GM19099 (cell line): ENCODE measurements around the gene SDR9C7.

ENCODE experiments used
- POLR2A ChIP-seq: IDR thresholded peaks from 3 replicates; pipeline ENCODE4 v1.6.1; 2011; ENCODE audit warnings: low read depth; ENCODE audit not compliant: insufficient read length; ENCODE audit errors: extremely low read depth

The SDR9C7 gene

GRCh38 chr12:56948881-56949280, 14.7 kb upstream of the SDR9C7 start:
- TF ChIP-seq POLR2A, result no peak

DNA sequence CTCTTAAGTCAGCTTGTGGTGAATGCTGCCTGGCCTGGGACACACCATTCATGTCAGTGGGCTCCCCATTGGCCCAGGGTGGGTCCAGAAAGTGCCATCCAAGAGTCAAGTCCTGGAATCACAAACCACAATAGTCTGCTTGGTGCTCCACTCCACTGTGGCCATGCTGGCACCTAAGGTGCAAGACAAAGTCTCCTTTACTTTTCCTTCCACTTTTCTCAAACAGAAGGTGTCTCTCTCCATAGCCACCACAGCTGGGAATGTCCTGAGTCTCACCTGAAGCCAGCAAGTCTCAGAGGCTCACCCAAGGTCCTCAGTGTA, 14.2 kb upstream of the SDR9C7 start:
- TF ChIP-seq POLR2A, result no peak

DNA sequence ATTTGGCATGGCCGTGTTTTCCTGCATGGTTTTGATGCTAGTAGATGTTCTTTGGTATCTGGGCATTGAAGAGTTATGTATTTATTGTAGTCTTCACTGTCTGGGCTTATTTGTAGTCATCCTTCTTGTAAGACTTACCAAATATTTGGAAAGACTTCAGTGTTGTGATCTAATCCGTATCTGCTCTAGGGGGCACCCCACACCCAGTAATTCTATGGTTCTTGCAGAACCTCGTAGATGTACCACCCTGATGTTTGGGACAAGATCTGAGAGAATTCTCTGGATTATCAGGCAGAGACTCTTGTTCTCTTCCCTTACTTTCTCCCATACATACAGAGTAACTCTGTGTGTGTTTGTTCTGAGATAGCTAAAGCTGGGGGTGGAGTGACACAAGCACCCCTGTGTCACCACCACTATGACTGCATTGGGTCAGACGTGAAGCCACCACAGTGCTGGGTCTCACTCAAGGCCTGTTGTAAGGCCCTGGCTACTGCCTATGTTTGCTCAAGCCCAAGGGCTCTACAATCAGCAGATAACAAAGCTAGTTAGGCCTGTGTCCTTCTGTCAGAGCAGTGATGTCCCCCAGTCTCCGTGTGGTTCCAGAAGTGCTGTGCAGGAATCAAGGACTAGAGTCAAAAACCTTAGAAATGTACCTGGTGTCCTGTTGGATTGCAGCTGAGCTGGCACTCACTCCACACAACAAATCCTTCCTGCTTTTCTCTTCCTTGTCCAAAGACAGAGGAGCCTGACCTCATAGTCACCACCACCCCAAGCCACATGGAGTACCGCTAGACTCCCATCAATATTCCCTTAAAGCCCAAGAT, 13.6 kb upstream of the SDR9C7 start:
- TF ChIP-seq POLR2A, result no peak

DNA sequence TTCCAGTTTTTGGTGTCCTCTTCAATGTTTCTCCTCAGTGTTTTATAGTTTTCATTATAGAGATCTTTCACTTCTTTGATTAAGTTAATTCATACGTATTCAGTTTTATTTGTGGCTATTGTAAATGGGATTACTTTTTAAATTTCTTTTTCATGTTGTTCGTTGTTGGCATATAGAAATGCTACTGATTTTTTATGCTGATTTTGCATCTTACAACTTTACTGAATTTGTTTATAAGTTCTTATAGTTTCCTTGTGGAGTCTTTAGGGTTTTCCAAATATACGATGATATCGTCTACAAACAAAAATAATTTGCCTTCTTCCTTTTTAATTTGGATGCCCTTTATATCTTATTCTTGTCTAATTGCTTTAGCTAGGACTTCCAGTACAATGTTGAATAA, 9.7 kb upstream of the SDR9C7 start:
- TF ChIP-seq POLR2A, result no peak

DNA sequence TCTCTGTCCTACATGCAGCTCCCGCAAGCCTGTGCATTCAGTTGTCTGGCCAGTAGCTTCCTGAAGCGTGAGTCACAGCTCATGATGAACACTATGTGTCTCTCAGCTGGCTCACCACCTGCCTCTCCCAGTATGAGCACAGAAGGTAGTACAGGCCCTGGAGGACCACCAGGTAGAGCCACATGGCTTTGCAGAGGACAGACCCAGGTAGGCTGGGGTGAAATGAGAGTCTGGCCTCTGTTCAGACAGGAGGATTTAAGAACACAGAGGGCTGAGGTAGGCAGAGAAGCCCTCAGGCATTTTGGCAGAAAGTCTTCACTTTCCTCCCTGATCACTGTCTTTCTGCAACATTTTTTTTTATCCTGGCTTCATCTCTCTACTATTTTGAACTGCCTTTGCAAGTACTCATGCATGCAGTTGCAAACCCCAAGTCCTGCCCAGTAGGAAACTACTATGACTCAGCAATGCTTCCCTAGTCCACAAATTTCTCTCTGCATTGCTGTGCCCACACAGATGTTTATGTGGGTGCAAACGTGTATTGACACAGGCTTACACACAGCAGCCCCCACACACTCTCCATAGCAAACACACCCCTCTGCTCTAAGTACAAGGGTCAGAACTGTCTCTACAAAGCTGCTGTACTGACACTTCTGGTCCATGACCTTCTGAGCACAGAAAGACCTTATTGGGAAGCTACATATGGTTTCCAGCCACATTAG, 7.2 kb upstream of the SDR9C7 start:
- TF ChIP-seq POLR2A, result no peak

GRCh38 chr12:56935752-56936151, 1.5 kb upstream of the SDR9C7 start:
- no peak for TF ChIP-seq POLR2A

DNA sequence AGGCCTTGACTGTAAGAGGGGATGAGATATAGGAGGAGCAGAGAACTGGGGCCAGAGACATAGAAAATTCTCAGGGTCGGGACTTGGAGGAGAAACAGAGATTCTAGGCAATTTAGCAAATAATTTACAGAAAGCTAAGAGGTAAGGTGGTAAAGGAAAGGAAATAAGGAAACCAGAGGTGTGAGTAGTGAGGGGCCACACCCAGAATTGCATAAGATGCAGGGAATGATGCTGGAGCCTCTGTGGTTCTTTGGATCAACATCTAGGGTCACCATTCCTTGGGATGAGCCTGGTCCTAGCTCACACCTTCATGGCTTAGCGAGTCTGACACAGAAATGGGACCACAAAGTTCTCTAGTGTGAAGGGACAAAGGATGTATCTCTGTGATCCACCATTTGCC, 949 bp upstream of the SDR9C7 start:
- TF ChIP-seq POLR2A, result no peak

- TF ChIP-seq POLR2A, result no peak
These were observed 1.3 kb downstream of the SDR9C7 start for GRCh38 chr12:56932867-56933266.

DNA sequence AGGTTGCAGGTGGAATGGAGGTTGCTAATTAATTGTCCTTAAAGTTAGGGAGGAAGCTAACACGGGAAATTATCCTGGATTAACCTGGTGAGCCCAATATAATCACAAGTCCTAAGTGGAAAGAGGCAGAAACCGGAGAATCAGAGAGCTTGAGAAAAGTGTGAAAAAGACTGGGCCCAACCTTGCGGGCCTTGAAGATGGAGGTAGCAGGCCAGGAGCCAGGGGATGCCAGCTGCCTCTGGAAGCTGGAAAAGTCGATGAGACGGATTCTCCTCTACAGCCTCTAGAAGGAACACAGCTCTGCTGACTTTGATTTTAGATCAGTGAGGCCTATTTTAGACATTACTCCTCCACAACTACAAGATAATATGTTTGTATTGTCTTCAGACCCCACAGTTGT, 2.1 kb downstream of the SDR9C7 start:
- TF ChIP-seq POLR2A, result no peak

GRCh38 chr12:56931474-56931978, 2.7 kb downstream of the SDR9C7 start:
- TF ChIP-seq POLR2A, result no peak

DNA sequence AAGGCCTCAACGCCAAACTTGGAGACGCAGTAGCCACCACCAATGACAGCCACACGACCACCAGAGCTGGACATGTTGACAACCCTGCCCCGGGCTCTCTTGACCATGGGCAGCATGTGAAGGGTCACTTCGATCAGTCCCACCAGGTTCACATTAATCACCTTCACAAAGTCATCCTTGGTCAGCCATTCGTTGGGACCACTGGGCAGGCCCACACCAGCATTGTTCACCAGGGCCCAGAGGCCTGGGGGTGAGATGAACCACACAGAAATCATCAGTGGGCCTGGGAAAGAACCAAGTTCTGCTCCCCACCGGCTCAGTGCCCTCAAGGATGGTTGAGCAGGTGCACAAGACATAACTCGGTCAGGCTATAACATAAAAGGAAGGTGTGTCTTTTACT, 4.0 kb downstream of the SDR9C7 start:
- no peak for TF ChIP-seq POLR2A

GRCh38 chr12:56929780-56930179, 4.4 kb downstream of the SDR9C7 start:
- no peak for TF ChIP-seq POLR2A

DNA sequence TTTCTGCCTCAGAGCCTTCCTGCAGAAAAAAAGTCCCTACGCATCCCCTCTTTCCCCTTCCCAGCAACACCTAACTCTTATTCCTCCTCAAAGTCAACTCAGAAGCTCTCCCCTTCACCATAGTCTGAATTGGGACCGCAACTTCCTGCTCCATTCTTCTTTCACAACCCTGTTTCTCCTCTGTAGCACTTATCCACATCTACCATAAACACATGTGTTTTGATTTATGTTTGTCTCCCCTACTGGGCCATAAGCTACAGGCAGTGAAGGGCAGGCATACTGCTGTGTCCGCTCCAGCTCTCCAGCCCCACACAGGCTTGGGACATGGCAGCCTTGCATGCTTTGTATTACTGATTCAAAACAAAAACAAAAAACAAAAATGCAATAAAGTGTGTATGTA, 5.9 kb downstream of the SDR9C7 start:
- no peak for TF ChIP-seq POLR2A

GRCh38 chr12:56927281-56927680, 6.9 kb downstream of the SDR9C7 start:
- no peak for TF ChIP-seq POLR2A

DNA sequence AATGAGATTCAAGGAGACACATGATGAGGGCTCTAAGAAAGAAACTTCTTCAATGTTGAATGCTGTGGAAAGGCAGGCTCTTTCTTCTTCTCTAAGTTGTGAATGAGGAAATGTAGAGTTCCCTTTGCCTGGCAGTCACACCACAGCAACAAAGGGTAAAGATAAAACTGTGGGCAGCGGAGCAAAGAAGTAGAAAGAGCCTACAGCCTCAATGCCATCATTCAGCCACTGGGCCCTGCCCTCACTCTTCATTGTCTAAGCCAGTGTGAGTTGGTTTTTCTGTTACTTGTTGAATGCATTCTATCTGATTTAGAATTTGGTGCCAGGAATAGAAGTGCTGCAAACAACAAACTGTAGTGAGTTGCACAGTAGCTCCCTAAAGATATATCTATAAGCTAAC, 12.2 kb downstream of the SDR9C7 start:
- no peak for TF ChIP-seq POLR2A

DNA sequence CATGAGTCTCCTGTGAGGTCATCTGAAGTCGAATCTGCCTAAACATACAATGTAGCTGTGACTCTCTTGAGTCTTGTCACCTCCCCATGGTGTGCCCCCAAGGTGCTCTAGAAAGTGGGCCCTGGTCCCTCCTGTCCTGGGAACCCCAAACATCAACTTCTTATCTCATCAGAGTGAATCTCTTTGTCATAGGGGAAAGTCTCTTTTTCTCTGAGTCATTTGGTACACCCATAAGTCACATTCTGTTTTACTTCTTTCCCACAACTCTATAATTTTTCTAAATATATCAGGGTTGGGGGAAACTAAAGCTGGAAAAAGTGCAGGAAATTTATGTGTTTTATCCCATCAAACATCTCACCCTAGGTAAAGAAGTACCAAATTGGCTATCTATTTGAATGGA, 12.9 kb downstream of the SDR9C7 start:
- TF ChIP-seq POLR2A, result no peak

GRCh38 chr12:56916996-56917333, 17.2 kb downstream of the SDR9C7 start:
- TF ChIP-seq POLR2A, result no peak

DNA sequence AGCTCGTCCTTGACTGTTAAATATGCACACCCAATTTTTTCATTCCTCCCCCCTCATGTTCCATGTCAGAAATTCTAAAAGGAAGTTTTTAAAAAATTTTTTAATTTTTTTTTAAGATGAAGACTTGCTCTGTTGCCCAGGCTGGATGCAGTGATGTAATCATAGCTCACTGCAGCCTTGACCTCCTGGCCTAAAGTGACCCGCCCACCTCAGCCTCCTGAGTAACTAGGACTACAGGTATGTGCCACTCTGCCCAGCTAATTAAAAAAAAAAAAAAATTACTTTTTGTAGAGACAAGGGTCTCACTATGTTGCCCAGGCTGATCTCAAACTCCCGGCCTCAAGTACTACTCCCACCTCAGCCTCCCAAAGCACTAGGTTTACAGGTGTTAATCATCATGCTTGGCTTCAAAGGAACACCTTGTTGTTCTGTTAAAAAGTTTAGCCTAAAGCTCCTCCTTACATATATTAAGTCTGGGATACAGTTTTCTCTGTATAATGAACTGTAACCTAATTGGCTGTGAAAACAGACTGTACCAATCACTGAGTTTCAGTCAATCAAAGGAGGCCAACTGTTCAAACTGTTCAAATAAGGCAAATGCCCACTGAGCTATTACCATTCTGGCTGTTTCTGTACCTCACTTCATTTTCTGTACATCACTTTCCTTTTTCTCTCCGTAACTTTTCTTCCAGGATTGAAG, 17.8 kb downstream of the SDR9C7 start:
- TF ChIP-seq POLR2A, result no peak
